GM19023 (cell line): ENCODE measurements around the gene VPS13C.
"Not testable (repeated sequence)": the region's sequence is repeated elsewhere in the genome, so short reads cannot be mapped to it uniquely, and the experiment has no call there.

Experiments
- ATAC-seq: cut with Tn5 transposase; IDR thresholded peaks from one replicate; pipeline ENCODE4 v1.9.1; 2021; ENCODE audit warnings: mild to moderate bottlenecking, moderate library complexity; ENCODE audit not compliant: unreplicated experiment

Gene VPS13C

DNA sequence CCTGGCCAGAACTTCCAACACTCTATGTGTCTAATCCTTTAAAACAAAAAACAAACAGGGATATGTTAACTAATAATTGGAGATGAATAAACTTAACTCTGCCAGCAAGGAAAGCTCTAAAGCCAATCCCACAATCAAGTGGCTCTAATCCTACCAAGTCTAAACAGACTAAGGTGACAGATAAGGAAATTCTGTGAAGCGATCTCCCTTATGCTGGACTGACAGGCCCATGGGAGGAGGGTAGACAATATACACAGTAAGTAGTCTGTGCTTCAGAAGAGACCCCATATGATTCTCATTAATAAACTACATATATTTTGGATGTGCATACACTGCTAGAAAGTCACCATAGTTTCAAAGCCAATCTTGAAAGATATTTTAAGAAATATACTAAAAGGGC is 10.1 kb downstream of the VPS13C start:
- ATAC-seq = no peak

- not testable (repeated sequence) for ATAC-seq
Observed at GRCh38 chr15:62048254-62048653, 12.0 kb downstream of the VPS13C start.

- ATAC-seq = no peak
Observed at GRCh38 chr15:62047282-62047827, 12.9 kb downstream of the VPS13C start.

GRCh38 chr15:62046078-62046743 is 14.0 kb downstream of the VPS13C start:
- ATAC-seq = no peak

- no peak for ATAC-seq
Observed at GRCh38 chr15:62035256-62035924, 24.9 kb downstream of the VPS13C start.

DNA sequence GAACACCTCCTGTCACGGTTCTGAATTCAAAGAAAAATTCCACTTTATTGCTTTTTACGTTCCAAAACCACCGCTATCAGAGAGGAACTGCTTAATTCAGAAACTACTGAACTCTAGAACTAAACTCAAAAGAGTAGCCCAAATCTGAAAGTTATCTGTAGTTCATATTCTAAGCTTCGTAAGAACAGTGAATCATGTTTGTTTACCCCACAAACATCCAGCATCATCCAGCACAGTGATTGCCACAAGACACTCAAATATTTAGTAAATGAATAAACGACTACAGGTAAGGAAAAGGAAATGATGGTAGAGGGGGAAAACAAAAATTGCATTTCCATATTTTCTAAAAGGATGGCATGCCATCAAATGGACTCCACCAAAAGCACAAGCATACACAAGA is 32.3 kb downstream of the VPS13C start:
- no peak for ATAC-seq

DNA sequence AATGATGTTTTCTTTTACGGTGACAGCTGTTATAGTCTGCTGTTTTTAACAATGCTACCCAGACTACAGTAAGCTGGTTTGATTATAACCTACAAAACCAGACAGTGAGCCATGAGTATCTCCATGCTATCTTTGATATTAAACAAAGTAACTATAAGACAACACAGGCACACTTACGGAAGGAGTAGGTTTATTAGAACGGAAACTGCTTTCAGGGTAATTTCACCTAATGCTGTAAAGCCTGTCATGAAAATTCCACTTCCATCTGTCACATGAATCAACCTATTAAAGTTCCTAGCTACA is 33.0 kb downstream of the VPS13C start:
- no peak for ATAC-seq

GRCh38 chr15:62026487-62027262 is 33.6 kb downstream of the VPS13C start:
- ATAC-seq = no peak

- no peak for ATAC-seq
Observed at GRCh38 chr15:62021991-62022600, 38.2 kb downstream of the VPS13C start.

GRCh38 chr15:62020576-62021160 is 39.6 kb downstream of the VPS13C start:
- ATAC-seq = no peak

DNA sequence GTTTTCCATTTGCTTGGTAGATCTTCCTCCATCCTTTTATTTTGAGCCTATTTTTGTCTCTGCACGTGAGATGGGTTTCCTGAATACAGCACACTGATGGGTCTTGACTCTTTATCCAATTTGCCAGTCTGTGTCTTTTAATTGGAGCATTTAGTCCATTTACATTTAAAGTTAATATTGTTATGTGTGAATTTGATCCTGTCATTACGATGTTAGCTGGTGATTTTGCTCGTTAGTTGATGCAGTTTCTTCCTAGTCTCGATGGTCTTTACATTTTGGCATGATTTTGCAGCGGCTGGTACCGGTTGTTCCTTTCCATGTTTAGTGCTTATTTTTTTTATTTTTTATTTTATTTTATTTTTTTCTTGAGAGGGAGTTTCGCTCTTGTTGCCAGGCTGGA is 54.9 kb downstream of the VPS13C start:
- not testable (repeated sequence) for ATAC-seq

GRCh38 chr15:61997786-61998185 is 62.5 kb downstream of the VPS13C start:
- no peak for ATAC-seq

DNA sequence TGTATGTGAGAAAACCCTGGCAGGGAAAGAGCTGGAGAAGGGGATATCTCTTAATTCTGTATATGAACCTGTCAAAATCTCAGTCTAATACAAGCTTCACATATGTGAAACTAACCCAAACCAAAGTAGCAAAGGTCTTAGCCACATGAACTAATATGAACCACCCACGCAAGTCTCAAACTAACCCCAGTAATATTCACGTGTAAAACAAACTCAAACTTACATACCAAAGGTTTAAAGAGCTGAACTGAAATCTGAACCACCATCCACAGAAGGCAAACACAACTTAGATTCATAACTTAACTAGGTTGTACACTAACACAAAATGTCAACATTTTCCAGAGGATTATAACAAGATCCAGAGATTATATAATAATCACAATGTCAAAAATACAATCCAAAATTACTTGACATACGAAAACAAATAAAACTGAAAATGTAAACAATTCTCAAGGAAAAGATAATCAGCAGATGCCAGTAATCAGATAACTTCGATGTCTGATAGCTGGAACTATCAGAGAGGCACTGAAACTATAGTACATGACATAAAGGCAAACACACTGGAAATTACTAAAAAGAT is 64.1 kb downstream of the VPS13C start:
- ATAC-seq = no peak

- ATAC-seq = no peak
Observed at GRCh38 chr15:61994216-61994615, 66.0 kb downstream of the VPS13C start.

DNA sequence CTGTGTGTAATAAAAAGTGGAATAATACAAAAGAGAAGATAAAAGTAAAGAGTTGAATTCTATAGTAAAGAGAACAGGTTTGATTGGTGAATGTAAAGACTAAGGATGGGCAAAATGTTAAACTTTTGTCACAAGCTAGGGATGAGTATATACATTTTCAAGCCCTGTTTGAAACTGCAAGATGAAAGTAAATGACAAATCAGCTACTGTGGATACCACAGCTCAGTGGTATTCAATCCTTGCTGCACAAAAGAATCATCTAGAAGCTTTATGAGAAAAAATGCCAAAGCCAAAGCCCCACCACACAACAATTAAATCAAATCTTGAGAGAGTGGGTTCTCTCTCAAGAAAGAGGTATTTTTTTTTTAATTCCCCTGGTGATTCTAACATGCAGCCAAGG is 67.7 kb downstream of the VPS13C start:
- no peak for ATAC-seq

- ATAC-seq = no peak
Observed at GRCh38 chr15:61989667-61990066, 70.6 kb downstream of the VPS13C start.

- no peak for ATAC-seq
Observed at GRCh38 chr15:61987824-61988223, 72.4 kb downstream of the VPS13C start.

DNA sequence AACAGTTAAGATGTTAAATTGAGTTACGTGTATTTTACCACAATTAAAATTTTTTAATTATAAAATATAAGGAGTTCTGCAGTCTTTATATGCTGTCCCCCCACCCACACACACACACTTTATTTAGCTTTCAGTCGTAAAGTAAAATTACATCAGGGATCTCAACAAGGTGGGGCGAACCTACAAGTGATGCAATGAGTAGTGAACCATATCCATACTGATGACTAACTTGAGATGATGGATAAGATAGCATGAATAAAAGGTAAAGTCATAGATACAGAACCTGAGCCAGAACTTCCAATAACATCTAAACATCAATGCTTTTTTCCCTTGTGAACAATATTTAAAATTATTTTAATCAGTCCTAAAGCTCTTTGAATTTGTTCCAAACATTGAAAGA is 77.2 kb downstream of the VPS13C start:
- no peak for ATAC-seq

- ATAC-seq = no peak
Observed at GRCh38 chr15:61978225-61978624, 82.0 kb downstream of the VPS13C start.

DNA sequence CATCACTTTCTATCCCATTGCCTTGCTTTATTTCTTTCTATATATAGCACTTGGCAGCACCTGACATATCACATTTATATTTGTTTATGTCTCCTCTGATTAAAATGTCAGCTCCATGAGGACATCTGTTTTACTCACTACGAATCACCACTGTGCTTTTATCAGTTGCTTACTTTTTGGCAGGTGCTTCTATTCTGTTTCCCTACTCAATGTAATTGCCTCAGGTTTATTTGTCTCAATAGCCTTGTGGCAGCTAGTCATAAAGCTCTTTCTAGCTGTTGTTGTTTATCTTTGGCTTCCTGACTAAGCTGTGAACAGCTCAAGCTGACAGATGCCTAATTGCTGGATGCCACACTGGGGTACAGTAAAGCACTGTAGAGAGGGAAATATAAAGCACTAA is 85.5 kb downstream of the VPS13C start:
- no peak for ATAC-seq

DNA sequence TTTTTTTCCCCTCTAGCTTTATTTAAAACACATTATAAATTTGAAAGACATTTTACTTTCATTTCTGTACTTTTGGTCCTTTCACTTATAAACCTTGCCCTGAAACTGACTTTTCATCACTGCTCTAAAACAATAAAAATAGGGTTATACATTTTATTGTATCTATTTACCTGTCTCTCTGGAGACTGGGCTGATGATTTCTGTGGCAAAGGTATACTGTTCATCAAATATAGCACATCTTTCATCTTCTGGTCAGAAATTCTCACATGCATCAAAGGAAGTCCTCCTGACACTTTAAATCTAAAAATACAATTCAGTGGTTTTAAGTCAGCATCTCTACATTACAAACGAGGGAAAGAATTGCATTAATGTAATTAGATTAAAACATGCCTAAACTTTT is 86.1 kb downstream of the VPS13C start:
- ATAC-seq = no peak
